ENCODE data around the gene PKDCC. TPM values are rescaled to one million over a fixed set of nuclear protein-coding genes. Genes with fewer than 3 reads are reported as not detected.
A peak's percentile ranks its signal among the peaks of the same experiment; 100 is the strongest.

Gene PKDCC
- total and polyA plus RNA-seq, 2 of the 8 experiments (the other 6 are each of a cell fraction or from before 2014, with no cell fraction given), result 49.9 to 80.1 TPM

GRCh38 chr2:42054714-42055430 lies 7.1 kb downstream of the PKDCC start (continued):
- TF ChIP-seq TEAD4 (IDR thresholded peaks at IDR 0.05; ENCODE audit: low read depth, low read length) (peak; percentile 57; the same call in 1 of the 2 replicates), POLR2A (IDR thresholded peaks at IDR 0.05; ENCODE audit: control extremely low read depth in 1 of 2, low read depth in 2 of 2, low read length in 2 of 2) (no peak), ZNF274 (IDR thresholded peaks at IDR 0.05; ENCODE audit: borderline replicate concordance, extremely low read depth, low read length) (no peak), HDAC2 (IDR thresholded peaks at IDR 0.05; ENCODE audit: borderline replicate concordance in 1 of 2, low read depth in 2 of 2, low read length in 2 of 2) (no peak)
- TF ChIP-seq, protein P1, sequence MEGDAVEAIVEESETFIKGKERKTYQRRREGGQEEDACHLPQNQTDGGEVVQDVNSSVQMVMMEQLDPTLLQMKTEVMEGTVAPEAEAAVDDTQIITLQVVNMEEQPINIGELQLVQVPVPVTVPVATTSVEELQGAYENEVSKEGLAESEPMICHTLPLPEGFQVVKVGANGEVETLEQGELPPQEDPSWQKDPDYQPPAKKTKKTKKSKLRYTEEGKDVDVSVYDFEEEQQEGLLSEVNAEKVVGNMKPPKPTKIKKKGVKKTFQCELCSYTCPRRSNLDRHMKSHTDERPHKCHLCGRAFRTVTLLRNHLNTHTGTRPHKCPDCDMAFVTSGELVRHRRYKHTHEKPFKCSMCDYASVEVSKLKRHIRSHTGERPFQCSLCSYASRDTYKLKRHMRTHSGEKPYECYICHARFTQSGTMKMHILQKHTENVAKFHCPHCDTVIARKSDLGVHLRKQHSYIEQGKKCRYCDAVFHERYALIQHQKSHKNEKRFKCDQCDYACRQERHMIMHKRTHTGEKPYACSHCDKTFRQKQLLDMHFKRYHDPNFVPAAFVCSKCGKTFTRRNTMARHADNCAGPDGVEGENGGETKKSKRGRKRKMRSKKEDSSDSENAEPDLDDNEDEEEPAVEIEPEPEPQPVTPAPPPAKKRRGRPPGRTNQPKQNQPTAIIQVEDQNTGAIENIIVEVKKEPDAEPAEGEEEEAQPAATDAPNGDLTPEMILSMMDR (IDR thresholded peaks at IDR 0.05; ENCODE audit: control extremely low read depth in 1 of 3, insufficient read depth in 1 of 3, low read depth in 1 of 3, low read length in 3 of 3), result peak in 2 of 3 experiments; percentile 66 to 76; a peak in 3 of 4 replicates
